HG02981 (cell line): ENCODE results near the gene RTEL1.
"Not testable (repeated sequence)": the region's sequence is repeated elsewhere in the genome, so short reads cannot be mapped to it uniquely, and the experiment has no call there.

Source experiments
- ATAC-seq: cut with Tn5 transposase; IDR thresholded peaks from one replicate; pipeline ENCODE4 v1.9.1; 2021; ENCODE audit warnings: mild to moderate bottlenecking, moderate library complexity; ENCODE audit not compliant: unreplicated experiment

Gene RTEL1

GRCh38 chr20:63667858-63668257, 9.7 kb downstream of the RTEL1 start:
- no peak for ATAC-seq

GRCh38 chr20:63668351-63668750, 10.2 kb downstream of the RTEL1 start:
- ATAC-seq: no peak

- not testable (repeated sequence) for ATAC-seq
These were observed 13.6 kb downstream of the RTEL1 start for GRCh38 chr20:63671695-63672094.

- no peak for ATAC-seq
These were observed 14.6 kb downstream of the RTEL1 start for GRCh38 chr20:63672666-63673065.

GRCh38 chr20:63673951-63674350, 15.8 kb downstream of the RTEL1 start:
- no peak for ATAC-seq

- ATAC-seq: no peak
These were observed 17.7 kb downstream of the RTEL1 start for GRCh38 chr20:63675681-63676368.

GRCh38 chr20:63678071-63678470, 20.0 kb downstream of the RTEL1 start:
- ATAC-seq: no peak

GRCh38 chr20:63678667-63679465, 20.8 kb downstream of the RTEL1 start:
- no peak for ATAC-seq

- ATAC-seq: no peak
These were observed 21.7 kb downstream of the RTEL1 start for GRCh38 chr20:63679799-63680305.

- ATAC-seq: no peak
These were observed 22.3 kb downstream of the RTEL1 start for GRCh38 chr20:63680427-63680826.

GRCh38 chr20:63680857-63681608, 22.9 kb downstream of the RTEL1 start:
- no peak for ATAC-seq

GRCh38 chr20:63681609-63682142, 23.6 kb downstream of the RTEL1 start:
- ATAC-seq: no peak

GRCh38 chr20:63682384-63683139, 24.4 kb downstream of the RTEL1 start:
- no peak for ATAC-seq

GRCh38 chr20:63685269-63686026, 27.3 kb downstream of the RTEL1 start:
- ATAC-seq: no peak

- no peak for ATAC-seq
These were observed 28.0 kb downstream of the RTEL1 start for GRCh38 chr20:63686094-63686491.

- no peak for ATAC-seq
These were observed 28.6 kb downstream of the RTEL1 start for GRCh38 chr20:63686492-63687321.

- no peak for ATAC-seq
These were observed 29.5 kb downstream of the RTEL1 start for GRCh38 chr20:63687419-63688178.
